ENCODE results near the gene MRFAP1L1. TPM values are rescaled to one million over a fixed set of nuclear protein-coding genes. Genes with fewer than 3 reads are reported as not detected.
A peak's percentile ranks its signal among the peaks of the same experiment; 100 is the strongest.
"Not testable (repeated sequence)": the region's sequence is repeated elsewhere in the genome, so short reads cannot be mapped to it uniquely, and the experiment has no call there.

MRFAP1L1 gene
- 10 to 100 TPM; 37.0 to 38.6 TPM for total RNA-seq

DNA sequence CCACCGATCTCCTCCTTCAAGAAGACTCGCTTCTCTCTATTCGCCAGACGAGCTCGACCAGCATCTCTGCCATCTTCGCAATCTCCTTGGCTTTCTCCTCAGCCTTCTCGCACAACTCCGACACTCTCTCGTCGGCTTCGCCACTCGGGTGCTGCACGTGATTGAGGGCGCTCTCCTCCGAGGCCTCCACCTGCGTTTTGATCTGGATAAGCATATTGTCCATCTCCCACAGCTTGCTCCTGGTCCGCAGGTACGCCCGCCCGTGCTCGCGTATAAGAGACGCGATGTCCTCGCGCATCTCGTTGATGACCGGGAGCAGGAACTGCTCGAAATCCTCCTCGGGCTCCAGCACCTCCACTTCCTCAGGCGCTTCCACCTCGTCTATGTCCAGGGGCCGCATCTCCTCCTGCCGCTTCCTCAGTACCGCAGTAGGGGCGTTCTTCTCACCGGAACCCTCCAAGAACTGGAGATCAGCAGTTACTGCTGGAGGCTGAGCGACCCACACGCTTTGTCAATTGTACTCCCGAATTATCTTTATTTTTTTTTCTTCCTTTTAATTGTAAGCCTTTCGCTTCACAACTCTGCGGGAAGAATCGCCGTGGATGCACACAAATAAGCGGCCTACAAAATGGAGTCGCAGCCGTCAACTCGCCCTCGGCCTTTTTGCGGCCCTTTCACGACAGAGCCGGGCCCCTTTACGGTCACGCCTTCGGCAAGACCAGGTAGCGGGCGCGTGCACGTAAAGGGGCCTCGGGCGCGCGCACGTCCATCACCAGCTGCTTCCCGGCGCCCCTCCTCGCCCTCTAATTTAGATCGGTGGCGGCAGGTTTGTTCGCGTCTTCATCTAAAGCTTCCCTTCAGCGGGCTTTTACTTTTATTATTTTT is at the start of gene MRFAP1L1:
MRFAP1L1 (minus strand) TSS at position 636 of the 885 bp plus-strand sequence; CDS start at position 400, 236 bp downstream.
- H3K27me3 Mint-ChIP-seq (ENCODE audit: low read depth), result no peaks in the 10 kb centered on the region
- intact Hi-C loops (cut with micrococcal nuclease), result loop anchor here (1.0 to 2.0 kb wide), 5 partner anchors 8 to 73 kb away; partner anchors contain the start of genes KIAA0232 and MRFAP1
- CTCF ChIA-PET, result interaction anchor here (0.7 to 11.7 kb wide), 4 partner anchors 14 to 163 kb away, joined by 3 to 96 read pairs (median 7); a partner anchor contains a TSS
- peaks cover 35% of the 10 kb centered on the region for H3K36me3 Mint-ChIP-seq (ENCODE audit: low read depth)
- H3K27ac Mint-ChIP-seq, result peak within 1 kb of the TSS; percentile 98
- DNase-seq, result peak; percentile 98
- peak within 1 kb of the TSS; percentile 98 for H3K4me3 Mint-ChIP-seq
- peaks cover 4% of the 10 kb centered on the region for H3K9me3 Mint-ChIP-seq
- peaks cover 49% of the 10 kb centered on the region for H3K4me1 Mint-ChIP-seq (ENCODE audit: low read depth)

- intact Hi-C loops (cut with micrococcal nuclease), result no loop called here
- CTCF ChIA-PET, result interaction anchor here (1.0 to 1.2 kb wide), 2 partner anchors 10 to 114 kb away, joined by 3 read pairs; no protein-coding TSS in a partner anchor
- H3K4me3 Mint-ChIP-seq, result no peak overlapping the region
Observed at GRCh38 chr4:6758728-6759127, 49.1 kb upstream of the MRFAP1L1 start.

DNA sequence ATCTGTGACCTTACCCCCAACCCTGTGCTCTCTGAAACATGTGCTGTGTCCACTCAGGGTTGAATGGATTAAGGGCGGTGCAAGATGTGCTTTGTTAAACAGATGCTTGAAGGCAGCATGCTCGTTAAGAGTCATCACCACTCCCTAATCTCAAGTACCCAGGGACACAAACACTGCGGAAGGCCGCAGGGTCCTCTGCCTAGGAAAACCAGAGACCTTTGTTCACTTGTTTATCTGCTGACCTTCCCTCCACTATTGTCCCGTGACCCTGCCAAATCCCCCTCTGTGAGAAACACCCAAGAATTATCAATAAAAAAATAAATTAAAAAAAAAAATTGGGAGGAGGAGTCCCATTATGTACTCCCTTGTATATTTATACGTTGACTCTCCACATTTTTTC is 46.7 kb upstream of the MRFAP1L1 start:
- H3K9me3 Mint-ChIP-seq; H3K27ac Mint-ChIP-seq; H3K4me3 Mint-ChIP-seq; H3K27me3 Mint-ChIP-seq (ENCODE audit: low read depth); H3K4me1 Mint-ChIP-seq (ENCODE audit: low read depth); H3K36me3 Mint-ChIP-seq (ENCODE audit: low read depth); DNase-seq; CTCF ChIA-PET; intact Hi-C loops (cut with micrococcal nuclease): not testable (repeated sequence)

More at GRCh38 chr4:6758728-6759127, 49.1 kb upstream of the MRFAP1L1 start:
- Mint-ChIP-seq H3K27ac (no peak overlapping the region), H3K36me3 (ENCODE audit: low read depth) (no peaks in the 10 kb centered on the region), H3K4me1 (ENCODE audit: low read depth) (no peaks in the 10 kb centered on the region), H3K9me3 (no peaks in the 10 kb centered on the region), H3K27me3 (ENCODE audit: low read depth) (no peaks in the 10 kb centered on the region)
- no peak for DNase-seq

GRCh38 chr4:6755088-6755753 is 45.6 kb upstream of the MRFAP1L1 start:
- intact Hi-C loops (cut with micrococcal nuclease), result no loop called here
- H3K4me1 Mint-ChIP-seq (ENCODE audit: low read depth), result peaks cover 12% of the 10 kb centered on the region
- no peaks in the 10 kb centered on the region for H3K9me3 Mint-ChIP-seq
- no peaks in the 10 kb centered on the region for H3K27me3 Mint-ChIP-seq (ENCODE audit: low read depth)
- H3K4me3 Mint-ChIP-seq, result no peak overlapping the region
- no peaks in the 10 kb centered on the region for H3K36me3 Mint-ChIP-seq (ENCODE audit: low read depth)
- DNase-seq, result no peak
- no peak overlapping the region for H3K27ac Mint-ChIP-seq
- CTCF ChIA-PET, result no interaction called here

DNA sequence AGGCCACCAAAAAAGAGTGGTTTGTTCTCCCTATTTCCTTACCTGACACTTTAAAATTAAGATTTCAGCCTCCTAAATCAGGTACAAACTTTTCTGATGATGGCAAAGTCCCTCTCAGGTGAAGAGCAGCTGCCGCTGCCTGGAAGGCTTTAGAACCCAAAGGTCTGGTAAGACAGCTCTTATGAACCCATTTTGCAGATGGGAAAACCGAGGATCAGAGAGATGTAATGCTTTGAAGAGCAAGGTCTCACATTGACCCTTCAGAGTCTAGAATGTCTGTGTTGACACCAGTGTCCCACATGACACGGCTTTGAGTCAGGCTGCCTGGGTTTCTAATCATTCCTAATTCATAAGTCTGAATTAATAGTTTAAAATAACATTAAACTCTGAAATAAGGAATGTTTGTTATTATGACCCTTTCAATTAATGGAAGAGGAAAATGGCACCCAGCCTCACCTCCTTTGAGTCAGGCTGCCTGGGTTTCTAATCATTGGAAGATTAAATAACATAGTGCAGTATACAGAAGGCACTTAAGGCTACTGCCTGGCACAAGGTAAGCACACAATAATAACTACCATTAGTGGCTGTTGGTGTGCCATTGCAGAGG is 44.9 kb upstream of the MRFAP1L1 start:
- H3K4me1 Mint-ChIP-seq (ENCODE audit: low read depth), result peaks cover 12% of the 10 kb centered on the region
- DNase-seq, result no peak
- intact Hi-C loops (cut with micrococcal nuclease), result no loop called here

DNA sequence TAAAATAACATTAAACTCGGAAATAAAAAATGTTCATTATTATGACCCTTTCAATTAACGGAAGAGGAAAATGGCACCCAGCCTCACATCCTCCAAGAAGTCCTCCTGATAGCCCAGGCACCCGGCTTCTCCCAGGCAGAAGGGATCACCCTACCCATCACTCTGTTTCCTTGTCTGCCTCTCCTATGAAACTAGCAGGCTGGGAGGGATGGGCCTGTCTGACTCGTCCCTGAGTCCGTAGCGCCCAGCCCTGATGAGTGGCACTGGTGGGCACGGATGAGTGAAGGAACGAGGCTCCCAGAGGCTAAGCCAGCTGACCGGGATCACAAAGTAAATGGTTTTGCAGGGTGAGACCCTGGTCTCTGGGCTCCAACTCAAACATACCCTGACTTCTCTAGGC is 44.2 kb upstream of the MRFAP1L1 start:
- H3K36me3 Mint-ChIP-seq (ENCODE audit: low read depth), result no peaks in the 10 kb centered on the region
- DNase-seq, result no peak
- CTCF ChIA-PET, result no interaction called here
- H3K9me3 Mint-ChIP-seq, result no peaks in the 10 kb centered on the region
- peaks cover 12% of the 10 kb centered on the region for H3K4me1 Mint-ChIP-seq (ENCODE audit: low read depth)
- H3K27me3 Mint-ChIP-seq (ENCODE audit: low read depth), result no peaks in the 10 kb centered on the region
- no peak overlapping the region for H3K27ac Mint-ChIP-seq
- H3K4me3 Mint-ChIP-seq, result no peak overlapping the region
- intact Hi-C loops (cut with micrococcal nuclease), result no loop called here

More for the DNA sequence above, 44.9 kb upstream of the MRFAP1L1 start:
- Mint-ChIP-seq H3K9me3 (no peaks in the 10 kb centered on the region), H3K27ac (no peak overlapping the region), H3K27me3 (ENCODE audit: low read depth) (no peaks in the 10 kb centered on the region), H3K4me3 (no peak overlapping the region), H3K36me3 (ENCODE audit: low read depth) (no peaks in the 10 kb centered on the region)
- CTCF ChIA-PET, result no interaction called here

GRCh38 chr4:6753103-6753560 is 43.5 kb upstream of the MRFAP1L1 start:
- H3K27me3 Mint-ChIP-seq (ENCODE audit: low read depth), result no peaks in the 10 kb centered on the region
- H3K4me1 Mint-ChIP-seq (ENCODE audit: low read depth), result peaks cover 12% of the 10 kb centered on the region
- H3K4me3 Mint-ChIP-seq, result no peak overlapping the region
- intact Hi-C loops (cut with micrococcal nuclease), result no loop called here
- no peak for DNase-seq
- H3K27ac Mint-ChIP-seq, result no peak overlapping the region
- no peaks in the 10 kb centered on the region for H3K36me3 Mint-ChIP-seq (ENCODE audit: low read depth)
- no peaks in the 10 kb centered on the region for H3K9me3 Mint-ChIP-seq
- CTCF ChIA-PET, result no interaction called here

- Mint-ChIP-seq H3K27me3 (ENCODE audit: low read depth) (no peaks in the 10 kb centered on the region), H3K9me3 (no peaks in the 10 kb centered on the region), H3K36me3 (ENCODE audit: low read depth) (no peaks in the 10 kb centered on the region), H3K27ac (no peak overlapping the region), H3K4me3 (no peak overlapping the region), H3K4me1 (ENCODE audit: low read depth) (peaks cover 12% of the 10 kb centered on the region)
- intact Hi-C loops (cut with micrococcal nuclease), result no loop called here
- DNase-seq, result no peak
- CTCF ChIA-PET, result no interaction called here
Observed at GRCh38 chr4:6752486-6752829, 42.8 kb upstream of the MRFAP1L1 start.

GRCh38 chr4:6751611-6752485 is 42.2 kb upstream of the MRFAP1L1 start:
- Mint-ChIP-seq H3K9me3 (no peaks in the 10 kb centered on the region), H3K36me3 (ENCODE audit: low read depth) (no peaks in the 10 kb centered on the region), H3K4me1 (ENCODE audit: low read depth) (peaks cover 12% of the 10 kb centered on the region), H3K27ac (peak overlapping the region; percentile 17), H3K4me3 (peak overlapping the region; percentile 14), H3K27me3 (ENCODE audit: low read depth) (no peaks in the 10 kb centered on the region)
- CTCF ChIA-PET, result interaction anchor here (0.6 to 1.1 kb wide), 3 partner anchors 122 to 255 kb away, joined by 3 to 5 read pairs (median 4); no protein-coding TSS in a partner anchor
- intact Hi-C loops (cut with micrococcal nuclease), result no loop called here
- no peak for DNase-seq

DNA sequence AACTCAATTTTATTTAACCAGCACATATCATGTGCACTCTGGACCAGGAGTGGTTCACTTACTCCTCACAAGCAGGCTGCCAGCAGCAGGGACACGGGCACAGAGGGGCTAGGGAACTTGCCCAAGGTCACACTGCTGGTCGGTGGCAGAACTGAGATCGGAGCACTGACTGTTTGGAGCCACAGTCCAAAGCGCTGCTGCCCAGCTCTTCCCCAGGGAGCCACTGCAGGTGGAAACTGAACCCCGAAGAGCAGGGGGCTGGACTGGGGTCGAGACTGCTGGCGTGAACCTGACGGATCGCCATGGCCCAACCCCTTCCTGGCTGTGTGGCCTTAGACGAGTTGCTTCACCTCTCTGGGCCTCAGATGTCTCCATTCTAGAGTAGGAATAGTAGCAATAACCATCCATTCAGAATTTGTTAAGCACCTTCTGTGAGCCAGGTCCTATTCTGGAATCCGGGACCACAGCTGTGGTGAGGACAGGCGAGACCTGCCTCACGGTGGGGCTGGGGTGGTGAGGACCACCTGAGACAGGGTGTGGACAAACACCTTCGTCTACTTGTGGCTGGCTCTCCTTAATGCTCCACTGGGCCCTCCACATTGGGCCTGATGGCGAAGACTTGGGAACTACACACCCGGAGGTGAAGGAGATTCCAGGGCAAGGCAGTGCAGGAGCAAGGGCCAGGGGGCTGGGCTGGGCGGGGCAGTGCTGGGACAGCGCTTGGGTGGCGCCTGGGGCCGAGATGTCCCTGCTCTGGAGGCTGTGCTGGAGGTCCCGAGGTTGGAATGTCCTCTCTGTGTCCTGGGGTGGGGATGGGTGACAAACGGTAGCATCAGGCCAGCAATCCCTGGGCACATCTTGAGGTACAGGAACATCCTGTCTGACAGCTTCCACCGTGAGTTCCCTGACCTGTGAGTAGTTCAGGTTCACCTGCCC is 40.9 kb upstream of the MRFAP1L1 start:
- no peak overlapping the region for H3K27ac Mint-ChIP-seq
- peaks cover 12% of the 10 kb centered on the region for H3K4me1 Mint-ChIP-seq (ENCODE audit: low read depth)
- no peak overlapping the region for H3K4me3 Mint-ChIP-seq
- no peak for DNase-seq
- H3K9me3 Mint-ChIP-seq, result no peaks in the 10 kb centered on the region
- H3K27me3 Mint-ChIP-seq (ENCODE audit: low read depth), result no peaks in the 10 kb centered on the region
- CTCF ChIA-PET, result interaction anchor here (0.7 kb wide), 1 partner anchor 257 kb away, joined by 4 read pairs; no protein-coding TSS in a partner anchor
- intact Hi-C loops (cut with micrococcal nuclease), result no loop called here
- no peaks in the 10 kb centered on the region for H3K36me3 Mint-ChIP-seq (ENCODE audit: low read depth)

Data from activated naive CD4-positive, alpha-beta T cell treated with anti-CD3 and anti-CD28 coated beads for 36 hours (primary cell).